ENCODE data around the gene ELP2. TPM values are rescaled to one million over a fixed set of nuclear protein-coding genes. Genes with fewer than 3 reads are reported as not detected.

Gene ELP2
- total RNA-seq, 1 experiment from 2014 or later, result 137 TPM

- Histone ChIP-seq H2AK5ac (ENCODE audit: insufficient read length, low read length) (no peak overlapping the region), H2BK20ac (ENCODE audit: low read depth, low read length, poor library complexity, severe bottlenecking) (no peak overlapping the region), H3K23ac (ENCODE audit: insufficient read length, low read depth, low read length) (no peak overlapping the region), H3K4me2 (ENCODE audit: insufficient read depth, insufficient read length, low read length) (no peak overlapping the region), H3K9ac (ENCODE audit: extremely low read depth, insufficient read length, low read length) (no peak overlapping the region), H3K4me1 (ENCODE audit: insufficient read depth, low read length) (peaks cover 4% of the 10 kb centered on the region; the same call in 1 of the 2 replicates), H4K20me1 (ENCODE audit: control insufficient read depth, insufficient read depth, insufficient read length) (no peaks in the 10 kb centered on the region), H2BK15ac (ENCODE audit: low read depth, low read length) (no peak overlapping the region), H2BK5ac (ENCODE audit: insufficient read length, low read length) (no peak overlapping the region), H4K91ac (ENCODE audit: insufficient read length, low read depth, low read length) (no peak overlapping the region), H3K23me2 (ENCODE audit: insufficient read length, low read depth, low read length, poor library complexity, severe bottlenecking) (peaks cover 11% of the 10 kb centered on the region), H3K79me2 (ENCODE audit: insufficient read depth, low read length) (peaks cover 3% of the 10 kb centered on the region; the same call in 1 of the 2 replicates), H3K56ac (ENCODE audit: insufficient read length, low read depth, low read length) (no peak overlapping the region), H3K79me1 (ENCODE audit: insufficient read depth, low read depth, low read length, poor library complexity, severe bottlenecking) (no peaks in the 10 kb centered on the region), H2BK12ac (ENCODE audit: insufficient read length, low read depth, low read length) (no peak overlapping the region), H4K8ac (replicated peaks; ENCODE audit: insufficient read length, low read depth, low read length) (no peak overlapping the region), H3K27me3 (ENCODE audit: insufficient read depth, low read length) (peaks cover 5% of the 10 kb centered on the region; the same call in 1 of the 2 replicates), H2AFZ (ENCODE audit: low read length) (no peak overlapping the region), H2BK120ac (ENCODE audit: low read depth, low read length, poor library complexity, severe bottlenecking) (no peak overlapping the region), H3K9me3 (ENCODE audit: control insufficient read depth, low read depth, low read length) (no peaks in the 10 kb centered on the region), H3K18ac (ENCODE audit: insufficient read length, low read depth, low read length) (no peak overlapping the region), H3T11ph (ENCODE audit: low read length) (no peak overlapping the region), H3K4ac (ENCODE audit: low read depth, low read length) (no peak overlapping the region), H3K27ac (ENCODE audit: insufficient read length, low read depth, low read length) (no peak overlapping the region), H3K14ac (ENCODE audit: insufficient read depth, low read length) (no peak overlapping the region), H4K5ac (ENCODE audit: insufficient read length, low read depth, low read length) (no peak overlapping the region)
- Mint-ChIP-seq H3K27ac (no peak overlapping the region), H3K4me3 (no peak overlapping the region), H3K36me3 (ENCODE audit: insufficient read depth in 1 of 3, low read depth in 3 of 3) (peaks cover 0 to 1% (median 0%) of the 10 kb centered on the region in 3 experiments; a peak in 1 of 7 replicates), H3K9me3 (no peaks in the 10 kb centered on the region; a peak in 1 of 5 replicates), H3K4me1 (peaks cover 35 to 41% of the 10 kb centered on the region in 2 experiments), H3K27me3 (ENCODE audit: low read depth) (peaks cover 53% of the 10 kb centered on the region)
- no peak for TF ChIP-seq CTCF (conservative IDR thresholded peaks at IDR 0.05)
- no peak for DNase-seq
- WGBS (ENCODE audit: extremely low coverage, insufficient read length, low lambda C conversion rate), result no CpG with 5 or more reads among the region's 3 CpGs
These were observed 55.5 kb downstream of the ELP2 start for GRCh38 chr18:36185157-36185556.
